ENCODE results near the gene USP49.

DNA sequence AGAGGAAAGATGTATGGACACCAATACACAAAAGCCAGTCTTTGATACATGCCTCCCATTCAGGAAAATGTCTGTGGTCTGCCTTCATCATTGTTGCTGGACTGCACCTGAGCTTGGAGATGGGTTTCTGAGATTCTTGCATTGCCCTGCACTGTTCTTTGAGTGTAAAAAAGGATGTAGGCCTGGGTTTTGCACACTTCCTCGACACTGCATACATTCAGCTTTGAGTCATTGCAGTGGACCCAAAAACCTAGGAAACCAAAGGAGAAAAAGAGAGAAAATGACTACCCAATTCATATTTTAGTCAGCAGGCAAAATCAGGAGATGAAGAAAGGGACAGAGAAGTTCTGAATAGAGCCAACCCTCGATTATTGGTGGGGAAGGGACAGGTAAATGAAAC, 98.7 kb downstream of the USP49 start:
- TF ChIP-seq, protein P1, sequence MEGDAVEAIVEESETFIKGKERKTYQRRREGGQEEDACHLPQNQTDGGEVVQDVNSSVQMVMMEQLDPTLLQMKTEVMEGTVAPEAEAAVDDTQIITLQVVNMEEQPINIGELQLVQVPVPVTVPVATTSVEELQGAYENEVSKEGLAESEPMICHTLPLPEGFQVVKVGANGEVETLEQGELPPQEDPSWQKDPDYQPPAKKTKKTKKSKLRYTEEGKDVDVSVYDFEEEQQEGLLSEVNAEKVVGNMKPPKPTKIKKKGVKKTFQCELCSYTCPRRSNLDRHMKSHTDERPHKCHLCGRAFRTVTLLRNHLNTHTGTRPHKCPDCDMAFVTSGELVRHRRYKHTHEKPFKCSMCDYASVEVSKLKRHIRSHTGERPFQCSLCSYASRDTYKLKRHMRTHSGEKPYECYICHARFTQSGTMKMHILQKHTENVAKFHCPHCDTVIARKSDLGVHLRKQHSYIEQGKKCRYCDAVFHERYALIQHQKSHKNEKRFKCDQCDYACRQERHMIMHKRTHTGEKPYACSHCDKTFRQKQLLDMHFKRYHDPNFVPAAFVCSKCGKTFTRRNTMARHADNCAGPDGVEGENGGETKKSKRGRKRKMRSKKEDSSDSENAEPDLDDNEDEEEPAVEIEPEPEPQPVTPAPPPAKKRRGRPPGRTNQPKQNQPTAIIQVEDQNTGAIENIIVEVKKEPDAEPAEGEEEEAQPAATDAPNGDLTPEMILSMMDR (IDR thresholded peaks at IDR 0.05; ENCODE audit: low read depth, low read length) = no peak
- TF ChIP-seq EZH2phosphoT487 (IDR thresholded peaks at IDR 0.05; ENCODE audit: low read depth) = no peak
